GM12891 (cell line): ENCODE data around the gene COL2A1.

ENCODE experiments used
- DNase-seq: peaks from one replicate; pipeline ENCODE4 v3.0.0; 2011; ENCODE audit warnings: low spot score; ENCODE audit not compliant: insufficient read length
- FAIRE-seq: peaks from 2 replicates; lab custom pipeline; 2011; peaks lifted over from hg19 to GRCh38; lab: Jason Lieb, UNC
- PAX5 ChIP-seq: IDR thresholded peaks from 2 replicates; pipeline ENCODE4 v1.6.1; 2011; ENCODE audit warnings: low read length, moderate library complexity, mild to moderate bottlenecking; ENCODE audit not compliant: insufficient read depth, severe bottlenecking
- POLR2A ChIP-seq: IDR thresholded peaks from 2 replicates; pipeline ENCODE4 v1.6.1; 2011; ENCODE audit warnings: low read depth, low read length, control low read depth
- POLR2AphosphoS5 ChIP-seq: IDR thresholded peaks from 2 replicates; pipeline ENCODE4 v1.6.1; 2011; ENCODE audit warnings: low read depth, low read length, control low read depth
- POU2F2 ChIP-seq: IDR thresholded peaks from 2 replicates; pipeline ENCODE4 v1.6.1; 2011; ENCODE audit warnings: low read depth, mild to moderate bottlenecking, control low read depth, low read length, moderate library complexity
- SPI1 ChIP-seq: IDR thresholded peaks from 2 replicates; pipeline ENCODE4 v1.6.1; 2011; ENCODE audit warnings: low read depth, low read length, control low read depth
- TAF1 ChIP-seq: IDR thresholded peaks from 2 replicates; pipeline ENCODE4 v1.6.1; 2011; ENCODE audit warnings: low read depth, low read length, control low read depth

The COL2A1 gene

DNA sequence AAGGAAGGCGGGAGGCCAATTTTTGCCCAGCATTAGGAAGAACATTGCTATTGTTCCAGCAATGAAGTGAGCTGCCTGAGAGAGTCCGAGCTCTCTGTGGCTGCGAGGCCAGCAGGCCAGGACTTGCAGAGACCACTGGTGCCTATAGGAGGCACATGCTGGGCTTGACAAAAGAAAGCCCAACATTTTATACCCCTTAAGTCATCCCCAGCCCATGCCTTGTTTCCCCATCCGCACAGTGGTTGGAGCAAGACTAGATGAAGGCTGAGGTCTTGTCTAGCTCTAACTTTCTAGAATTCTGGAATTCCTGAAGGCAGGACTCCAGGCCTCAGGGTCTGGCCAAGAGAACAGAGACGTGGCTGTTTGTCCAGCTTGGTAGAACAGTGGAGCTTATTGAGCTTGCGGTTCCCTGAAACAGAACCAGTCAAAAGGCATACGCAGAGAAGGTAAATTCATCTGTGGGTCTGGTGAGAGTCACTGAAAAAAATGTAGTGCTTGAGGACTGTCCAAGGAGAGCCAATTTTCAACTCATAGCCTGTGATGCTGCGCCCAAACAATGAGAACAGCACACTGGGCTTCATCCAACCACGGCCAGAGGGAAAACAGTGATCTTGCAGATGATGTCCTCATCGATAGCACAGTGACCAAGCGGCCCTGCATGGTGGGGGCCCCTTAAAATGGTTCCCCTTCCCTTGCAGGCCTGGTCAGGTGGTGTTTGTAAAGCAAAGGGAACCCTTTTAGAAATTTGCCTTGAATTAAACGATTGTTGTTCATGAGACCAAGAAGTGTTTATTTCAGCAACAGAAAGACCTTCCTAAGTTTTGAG is 27.1 kb upstream of the COL2A1 start:
- no peak for TF ChIP-seq SPI1
- TF ChIP-seq POU2F2: no peak
- TF ChIP-seq POLR2AphosphoS5: no peak
- TF ChIP-seq POLR2A: no peak
- TF ChIP-seq TAF1: no peak
- no peak for TF ChIP-seq PAX5
- DNase-seq: no peak
- no peak for FAIRE-seq

DNA sequence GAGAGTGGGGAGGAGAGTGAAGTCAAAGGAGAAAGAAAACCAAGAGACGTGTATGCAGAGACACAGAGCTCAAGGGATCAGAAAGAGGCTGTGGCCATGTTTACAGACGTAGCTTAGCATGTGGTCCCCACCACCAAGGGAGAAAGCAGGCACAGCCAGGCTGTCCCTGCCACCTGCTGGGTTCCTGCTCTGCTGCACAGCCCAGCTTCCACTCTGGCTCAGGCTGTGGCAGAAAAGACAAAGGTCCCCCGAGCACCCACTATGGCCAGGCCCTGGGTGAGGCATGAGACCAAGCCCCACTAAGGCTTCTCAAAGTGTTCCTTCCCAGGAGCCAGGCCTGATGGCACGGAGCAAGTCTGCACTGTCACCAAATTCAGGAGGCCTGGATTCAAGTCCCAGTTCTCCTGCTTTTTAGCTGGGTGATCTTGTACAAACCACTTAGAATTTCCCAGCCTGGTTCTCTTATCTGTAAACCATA is 25.9 kb upstream of the COL2A1 start:
- DNase-seq (no peak), FAIRE-seq (no peak)
- no peak for TF ChIP-seq POLR2AphosphoS5
- no peak for TF ChIP-seq POLR2A
- TF ChIP-seq SPI1: no peak
- no peak for TF ChIP-seq PAX5
- no peak for TF ChIP-seq TAF1
- TF ChIP-seq POU2F2: no peak

DNA sequence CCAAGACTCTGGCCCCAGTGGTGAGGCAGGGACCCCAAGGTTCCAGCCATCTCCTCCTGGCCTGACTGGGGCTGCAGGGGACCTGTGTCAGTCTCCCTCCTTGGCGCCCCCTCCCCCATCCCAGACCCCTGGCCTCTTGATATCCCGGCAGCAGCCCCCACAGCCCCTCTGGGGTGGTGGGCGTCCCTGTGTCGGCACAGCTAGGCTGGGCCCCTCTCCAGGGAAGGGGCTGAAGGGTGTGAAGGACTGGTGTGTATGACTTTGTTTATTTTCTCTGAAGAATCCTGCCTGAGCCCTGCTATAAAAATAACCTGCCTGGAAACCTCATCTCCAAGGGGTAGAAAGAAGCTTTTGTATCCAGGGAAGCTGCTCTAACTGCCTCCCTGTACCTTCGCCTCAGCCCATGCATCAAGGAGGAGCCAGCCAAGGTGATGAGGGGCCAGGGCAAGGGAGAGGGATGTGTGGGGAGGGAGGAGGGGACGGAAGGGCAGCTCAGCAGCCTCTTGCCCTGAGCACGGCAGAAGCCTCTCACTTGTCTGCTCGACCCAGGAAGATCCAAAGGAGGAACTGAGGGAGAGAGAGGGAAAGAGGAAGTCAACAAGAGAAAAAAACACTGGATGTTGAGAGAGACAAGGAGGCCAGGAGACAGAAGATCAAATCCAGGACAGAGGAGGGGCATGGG is 25.4 kb upstream of the COL2A1 start:
- FAIRE-seq (no peak), DNase-seq (no peak)
- TF ChIP-seq PAX5 (no peak), POU2F2 (no peak), POLR2A (no peak), SPI1 (no peak), TAF1 (no peak), POLR2AphosphoS5 (no peak)

DNA sequence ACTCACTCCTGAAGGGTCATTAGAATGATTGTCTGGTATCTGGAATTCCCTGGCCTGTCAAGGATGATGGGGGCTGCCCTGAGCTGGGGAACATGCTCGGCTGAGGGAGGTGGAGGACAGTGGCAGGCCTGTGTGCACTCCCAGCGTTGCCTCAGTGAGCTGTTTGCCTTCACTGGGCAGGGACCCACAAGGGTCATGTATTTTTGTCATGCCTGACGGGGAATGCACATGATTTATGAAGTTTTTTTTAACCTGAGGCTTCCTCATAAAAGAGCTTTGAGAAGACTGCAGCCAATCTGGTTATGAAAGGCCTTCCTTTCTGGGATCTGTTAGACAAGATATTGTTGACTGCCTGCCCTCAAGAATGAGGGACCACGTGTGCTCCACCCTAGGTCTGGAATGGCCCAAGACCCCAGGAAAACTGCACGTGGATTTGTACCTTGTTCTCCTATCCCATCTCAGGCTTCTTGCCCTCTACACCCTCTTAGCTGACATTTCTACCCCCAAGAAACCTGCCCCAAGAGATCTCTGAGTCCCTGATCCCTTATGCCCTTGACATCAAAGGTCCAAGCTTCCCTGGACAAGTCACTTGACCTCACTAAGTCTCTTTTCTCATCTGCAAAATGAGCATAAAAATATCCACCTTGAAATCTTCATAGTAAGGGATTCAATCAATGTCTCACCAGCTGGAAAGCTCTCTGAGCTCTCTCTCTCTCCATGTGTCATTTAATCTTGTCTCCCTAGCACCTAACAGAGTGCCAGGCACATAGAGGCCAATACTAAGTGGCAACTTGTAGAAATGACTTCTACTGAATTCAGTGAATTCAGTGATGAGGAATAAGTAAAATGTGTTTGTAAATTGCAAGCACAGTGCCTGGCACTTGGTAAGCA is 24.5 kb upstream of the COL2A1 start:
- TF ChIP-seq SPI1 (no peak), POLR2A (no peak), PAX5 (no peak), POU2F2 (no peak), TAF1 (no peak), POLR2AphosphoS5 (no peak)
- DNase-seq: no peak
- FAIRE-seq: no peak

DNA sequence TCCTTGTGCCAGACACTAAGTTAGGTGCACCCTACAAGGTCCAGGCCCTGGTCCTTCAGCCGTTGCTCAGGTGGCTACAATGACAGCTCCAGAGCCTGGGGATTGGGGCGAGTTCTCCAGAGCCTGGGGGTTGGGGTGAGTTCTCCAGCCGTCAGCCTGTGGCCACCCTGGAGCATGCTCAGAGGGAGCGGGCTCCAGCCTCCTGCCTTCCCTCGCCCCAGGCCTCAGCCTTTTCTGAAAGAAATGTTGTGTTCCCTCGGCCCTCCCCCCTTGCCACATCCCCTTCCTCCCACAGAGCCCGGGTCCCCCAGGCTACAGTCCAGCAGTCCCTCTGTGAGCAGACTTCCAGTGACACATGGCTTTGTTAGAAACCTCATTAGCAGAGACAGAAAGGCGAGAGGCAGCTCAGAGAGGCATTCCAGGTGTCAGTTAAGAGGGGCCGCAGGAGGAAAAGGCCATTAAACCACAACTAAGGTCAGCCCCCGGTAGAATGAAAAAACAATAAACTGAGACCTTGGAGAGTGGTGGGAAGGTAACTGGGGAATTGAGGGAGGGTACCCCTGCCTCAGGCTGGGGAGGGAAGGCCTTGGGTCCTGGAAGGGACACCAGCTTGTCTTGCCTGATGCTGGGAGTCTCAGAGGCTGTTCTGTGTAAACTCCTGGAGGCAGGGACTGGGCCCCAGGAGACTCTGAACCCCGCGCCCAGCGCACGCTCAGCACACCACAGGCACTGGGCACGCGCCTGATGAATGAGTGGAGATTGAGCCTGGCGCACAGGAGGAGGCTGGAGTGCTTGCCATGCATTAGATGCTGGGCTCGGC is 23.1 kb upstream of the COL2A1 start:
- TF ChIP-seq POU2F2 (no peak), POLR2A (no peak), PAX5 (no peak), TAF1 (no peak), POLR2AphosphoS5 (no peak), SPI1 (no peak)
- no peak for DNase-seq

DNA sequence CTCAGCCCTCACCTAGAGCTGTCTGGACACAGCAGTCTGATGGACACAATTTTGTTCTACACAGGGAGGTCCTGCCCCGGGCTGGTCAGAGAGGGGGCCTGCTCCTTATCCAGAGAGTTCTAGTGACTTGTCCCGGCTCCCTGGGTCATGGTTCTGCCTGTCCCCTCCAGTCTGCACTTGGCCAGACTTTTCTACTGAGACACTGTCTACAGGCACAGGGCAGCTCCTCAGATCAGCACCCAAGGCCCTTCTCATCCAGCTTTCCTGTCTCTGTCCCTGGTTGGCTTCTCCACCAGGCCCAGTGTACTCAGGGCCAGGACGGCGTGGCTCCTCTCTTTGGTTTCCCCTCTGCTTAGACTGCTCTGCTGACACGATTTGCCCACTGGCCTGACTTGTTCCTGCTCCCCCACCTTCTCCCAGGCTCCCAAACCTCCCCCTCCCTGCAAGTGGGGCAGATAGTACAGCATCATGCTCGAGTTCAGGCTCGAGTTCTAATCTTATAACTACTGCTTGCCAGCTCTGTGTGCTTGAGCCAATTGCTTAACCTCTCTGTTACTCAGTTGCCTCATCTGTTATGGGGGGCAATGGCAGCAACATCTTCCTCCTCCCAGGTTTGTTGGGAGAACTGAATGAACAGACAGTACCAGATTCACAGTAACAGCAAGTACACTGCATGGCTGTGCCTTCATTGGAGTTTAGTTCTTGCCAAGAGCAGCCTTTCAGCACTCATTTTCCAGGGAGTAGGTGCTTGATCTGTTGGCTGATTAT is 22.0 kb upstream of the COL2A1 start:
- no peak for TF ChIP-seq POLR2AphosphoS5
- TF ChIP-seq PAX5: no peak
- no peak for TF ChIP-seq TAF1
- no peak for TF ChIP-seq SPI1
- TF ChIP-seq POLR2A: no peak
- no peak for TF ChIP-seq POU2F2
- DNase-seq: no peak
- no peak for FAIRE-seq

More for the DNA sequence above, 23.1 kb upstream of the COL2A1 start:
- FAIRE-seq: no peak

DNA sequence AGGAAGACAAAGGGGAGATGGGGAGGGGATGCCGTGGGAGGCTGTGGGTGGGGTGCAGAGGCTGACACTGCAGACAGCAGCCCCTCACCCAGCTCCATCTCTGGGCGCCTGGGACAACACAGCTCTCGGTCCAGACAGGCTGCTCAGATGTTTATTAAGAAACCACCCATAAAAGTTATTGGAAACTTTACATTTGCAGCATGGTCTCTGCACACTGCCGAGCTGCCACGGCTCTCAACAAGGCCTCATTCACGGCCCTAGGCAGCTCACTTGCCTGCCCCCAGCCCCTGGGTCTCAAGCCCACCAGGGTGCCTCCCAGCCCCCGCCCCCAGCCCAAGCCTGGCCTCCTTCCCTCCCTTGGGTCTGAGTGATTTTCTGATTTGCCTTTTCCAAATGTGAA is 21.0 kb upstream of the COL2A1 start:
- FAIRE-seq: no peak
- DNase-seq: no peak
- TF ChIP-seq PAX5 (no peak), POLR2A (no peak), POU2F2 (no peak), TAF1 (no peak), SPI1 (no peak), POLR2AphosphoS5 (no peak)

DNA sequence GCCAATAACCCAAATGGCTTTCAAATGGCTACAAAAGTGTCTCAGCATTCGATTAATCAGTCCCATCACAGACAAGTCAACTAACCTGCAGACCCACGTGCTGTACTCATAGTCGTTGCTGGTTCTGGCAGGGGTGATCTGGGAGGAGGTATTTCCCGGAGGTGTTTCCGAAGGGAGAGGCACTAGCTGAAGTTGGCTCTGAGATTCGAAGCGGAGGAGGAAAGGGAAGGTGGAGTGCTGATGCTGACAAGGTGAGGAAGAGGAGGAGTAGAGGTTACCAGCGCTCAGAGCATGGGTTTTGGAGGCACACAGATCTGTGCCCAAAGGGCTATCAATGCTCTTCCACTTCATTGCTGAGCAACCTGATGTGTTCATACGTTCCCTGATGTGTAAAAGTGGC is 20.5 kb upstream of the COL2A1 start:
- FAIRE-seq (no peak), DNase-seq (no peak)
- TF ChIP-seq POLR2AphosphoS5 (no peak), TAF1 (no peak), POU2F2 (no peak), PAX5 (no peak), POLR2A (no peak), SPI1 (no peak)
